ENCODE results near the gene SH3RF3.

DNA sequence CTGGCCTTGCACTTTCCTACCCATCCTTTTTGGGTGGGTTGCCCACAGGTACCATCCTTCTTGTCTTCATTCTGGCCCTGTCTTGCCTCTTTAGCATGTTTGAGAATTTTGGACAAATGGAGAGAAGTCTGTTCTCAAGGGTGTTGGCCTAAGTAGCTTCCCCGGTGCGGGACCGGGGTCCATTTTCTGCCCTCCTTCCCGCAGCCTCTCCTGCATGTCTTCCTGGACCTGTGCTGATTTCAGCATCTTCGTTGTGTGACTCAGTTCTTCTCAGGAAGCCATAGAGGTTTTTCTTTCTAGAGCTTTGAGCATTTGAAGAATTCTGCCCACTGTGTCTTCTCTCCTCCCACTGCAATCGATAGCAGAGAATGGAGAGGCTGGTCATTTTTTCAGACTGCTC is 172.7 kb downstream of the SH3RF3 start:
- no peak for TF ChIP-seq SNAI2 (CRISPR knock-in tag; IDR thresholded peaks at IDR 0.05)
- no peak for TF ChIP-seq TSHZ2 (CRISPR knock-in tag; IDR thresholded peaks at IDR 0.05)
- TF ChIP-seq PATZ1 (CRISPR knock-in tag; IDR thresholded peaks at IDR 0.05; ENCODE audit: borderline replicate concordance), result no peak
- TF ChIP-seq TCF4 (CRISPR knock-in tag; IDR thresholded peaks at IDR 0.05; ENCODE audit: borderline replicate concordance), result no peak
- TF ChIP-seq RARB (CRISPR knock-in tag; IDR thresholded peaks at IDR 0.05), result no peak
- TF ChIP-seq CREB5 (CRISPR knock-in tag; IDR thresholded peaks at IDR 0.05; ENCODE audit: low read depth), result no peak
- no peak for TF ChIP-seq ZFP3 (CRISPR knock-in tag; IDR thresholded peaks at IDR 0.05)
- no peak for TF ChIP-seq ZC3H10 (CRISPR knock-in tag; IDR thresholded peaks at IDR 0.05)
- TF ChIP-seq ZNF565 (CRISPR knock-in tag; conservative IDR thresholded peaks at IDR 0.05; ENCODE audit: low read depth), result no peak
- TF ChIP-seq, protein P1, sequence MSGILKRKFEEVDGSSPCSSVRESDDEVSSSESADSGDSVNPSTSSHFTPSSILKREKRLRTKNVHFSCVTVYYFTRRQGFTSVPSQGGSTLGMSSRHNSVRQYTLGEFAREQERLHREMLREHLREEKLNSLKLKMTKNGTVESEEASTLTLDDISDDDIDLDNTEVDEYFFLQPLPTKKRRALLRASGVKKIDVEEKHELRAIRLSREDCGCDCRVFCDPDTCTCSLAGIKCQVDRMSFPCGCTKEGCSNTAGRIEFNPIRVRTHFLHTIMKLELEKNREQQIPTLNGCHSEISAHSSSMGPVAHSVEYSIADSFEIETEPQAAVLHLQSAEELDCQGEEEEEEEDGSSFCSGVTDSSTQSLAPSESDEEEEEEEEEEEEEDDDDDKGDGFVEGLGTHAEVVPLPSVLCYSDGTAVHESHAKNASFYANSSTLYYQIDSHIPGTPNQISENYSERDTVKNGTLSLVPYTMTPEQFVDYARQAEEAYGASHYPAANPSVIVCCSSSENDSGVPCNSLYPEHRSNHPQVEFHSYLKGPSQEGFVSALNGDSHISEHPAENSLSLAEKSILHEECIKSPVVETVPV (CRISPR knock-in tag; IDR thresholded peaks at IDR 0.05), result no peak

Data from SK-N-SH treated with all-trans-retinoic acid at 6 μM for 48 hours (cell line).